ENCODE data around the gene BIK. TPM values are rescaled to one million over a fixed set of nuclear protein-coding genes. Genes with fewer than 3 reads are reported as not detected.

Gene BIK
- polyA plus RNA-seq (ENCODE audit: insufficient read depth in 1 of 5, insufficient read length in 5 of 5, low replicate concordance in 1 of 5) = 1 to 10 TPM in 3 of 5 donors, under 1 TPM in 2; 0.70 to 1.5 (median 1.1) TPM
- long read RNA-seq, donor 1, partial matches to known transcripts = 0 of 1 reads
- long read RNA-seq, donor 1, other reads (novel, unspliced or antisense) = 0 of 1 reads
- long read RNA-seq, donor 2, partial matches to known transcripts = 0 of 1 reads
- long read RNA-seq, donor 2, other reads (novel, unspliced or antisense) = 0 of 1 reads
- long read RNA-seq, donor 3 = 0 reads
- long read RNA-seq, donor 4, partial matches to known transcripts = 0 of 2 reads
- long read RNA-seq, donor 4, other reads (novel, unspliced or antisense) = 0 of 2 reads
- long read RNA-seq, donor 5 = 0 reads
- long read RNA-seq, donor 6, partial matches to known transcripts = 0 of 1 reads
- long read RNA-seq, donor 6, other reads (novel, unspliced or antisense) = 0 of 1 reads
- long read RNA-seq, donor 7, partial matches to known transcripts = 0 of 1 reads
- long read RNA-seq, donor 7, other reads (novel, unspliced or antisense) = 0 of 1 reads
- long read RNA-seq, donor 8 = 0 reads

GRCh38 chr22:43110444-43110926 lies at the start of gene BIK:
Gene BIK (plus strand): TSS chr22:43110750. CDS start chr22:43124023, 13,273 bp downstream.
- DNase-seq = no peak

DNA sequence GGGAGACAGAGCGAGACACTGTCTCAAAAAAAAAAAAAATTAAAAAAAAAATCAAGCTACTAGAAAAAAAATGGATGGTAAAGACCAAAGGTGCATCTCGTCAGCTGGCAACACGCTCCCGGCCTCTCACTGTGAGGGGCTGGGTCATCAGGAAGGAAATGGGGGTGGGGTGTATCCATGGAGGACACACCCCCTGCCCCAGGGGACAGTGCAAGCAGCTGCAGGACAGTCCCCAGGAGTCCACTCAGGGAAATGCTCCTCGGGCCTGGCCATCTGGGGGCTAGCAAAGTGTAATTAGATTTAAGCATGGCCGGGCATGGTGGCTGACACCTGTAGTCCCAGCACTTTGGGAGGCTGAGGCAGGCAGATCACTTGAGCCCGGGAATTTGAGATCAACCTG lies 44.4 kb upstream of the BIK start:
- no peak for DNase-seq

GRCh38 chr22:43066844-43067385 lies 43.6 kb upstream of the BIK start:
- DNase-seq = no peak

GRCh38 chr22:43077121-43077877 lies 33.3 kb upstream of the BIK start:
- no peak for DNase-seq

GRCh38 chr22:43078522-43078921 lies 32.0 kb upstream of the BIK start:
- no peak for DNase-seq

GRCh38 chr22:43079742-43080141 lies 30.8 kb upstream of the BIK start:
- no peak for DNase-seq

- DNase-seq = no peak
Measured at GRCh38 chr22:43080616-43081015, 29.9 kb upstream of the BIK start.

- DNase-seq = no peak
Measured at GRCh38 chr22:43081968-43082367, 28.6 kb upstream of the BIK start.

DNA sequence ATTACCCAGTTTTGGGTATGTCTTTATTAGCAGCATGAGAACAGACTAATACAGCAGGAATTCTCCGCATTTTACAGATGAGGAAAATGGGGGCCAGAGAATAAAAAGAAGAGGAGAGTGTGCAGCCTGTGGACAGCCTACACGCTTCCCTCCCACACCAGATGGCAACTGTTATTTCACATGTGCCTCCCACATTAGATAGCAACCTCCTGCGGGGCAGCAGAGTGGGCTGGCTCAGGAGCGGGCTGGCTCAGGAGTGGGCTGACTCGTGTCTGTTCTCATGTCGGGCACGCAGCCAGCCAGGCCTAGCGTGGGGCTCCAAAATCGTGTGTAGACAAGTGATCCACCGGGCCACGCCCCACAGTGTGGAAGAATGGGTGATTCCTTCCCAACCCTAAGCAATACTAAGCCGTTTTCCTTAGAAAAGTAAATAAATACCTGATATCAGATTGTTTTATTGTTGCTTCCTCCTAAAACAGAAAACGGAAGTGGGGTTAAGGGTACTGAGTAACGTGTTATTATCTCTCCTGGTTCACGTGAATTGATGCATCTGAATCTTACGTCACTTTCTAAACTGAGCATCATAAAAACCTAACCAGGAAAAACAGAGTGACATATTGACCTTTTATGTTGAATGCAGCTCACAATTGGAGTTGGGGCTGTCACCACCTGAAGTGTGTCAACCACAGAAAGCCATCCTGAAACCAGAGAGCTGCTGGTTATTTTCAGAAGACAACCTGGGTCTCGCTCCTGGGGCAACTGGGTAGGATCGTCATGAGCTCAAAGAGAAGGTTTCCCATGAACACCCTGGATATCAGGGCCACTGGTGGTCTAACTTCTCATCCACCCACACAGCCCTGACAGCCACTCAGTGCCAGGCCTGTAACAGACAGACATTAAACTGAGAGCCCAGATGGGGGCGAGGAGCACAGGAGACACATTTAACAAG lies 24.6 kb upstream of the BIK start:
- no peak for DNase-seq

- no peak for DNase-seq
Measured at GRCh38 chr22:43088627-43088983, 21.9 kb upstream of the BIK start.

DNA sequence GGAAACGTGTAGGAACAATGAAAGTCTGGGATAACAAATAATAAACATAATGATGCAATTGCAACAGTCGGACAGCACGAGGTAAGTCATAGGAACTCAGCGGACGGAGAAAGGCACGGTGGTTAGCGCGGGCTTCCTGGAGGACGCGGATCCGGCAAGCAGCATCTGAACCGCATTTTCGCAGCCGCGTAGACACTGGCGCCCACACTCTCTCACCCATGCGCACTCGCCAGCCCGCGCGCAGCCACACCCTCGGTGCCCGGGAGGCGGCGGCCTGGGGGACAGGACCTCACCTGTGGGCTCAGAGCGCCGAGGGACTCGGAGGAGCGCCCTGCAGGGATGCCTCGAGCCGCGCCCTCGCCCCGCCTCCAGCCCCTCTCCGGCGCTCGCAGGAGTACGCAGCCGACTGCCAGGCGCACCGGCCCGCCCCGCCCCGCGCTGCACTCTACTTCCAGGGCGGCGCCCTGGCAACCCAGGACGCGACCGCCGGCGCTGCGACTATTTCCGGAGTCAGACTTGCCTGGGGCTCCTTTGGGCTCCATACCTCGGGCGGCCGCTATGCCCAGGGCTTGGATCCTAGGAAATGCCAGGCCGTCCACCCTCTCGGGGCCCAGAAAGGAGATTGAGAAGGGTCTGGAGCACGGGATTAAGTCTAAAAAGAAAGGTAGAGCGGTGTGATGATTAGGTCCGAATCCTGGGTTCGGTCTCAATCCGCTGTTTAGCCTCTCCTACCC lies 21.4 kb upstream of the BIK start, which contains the start of gene TTLL1:
Gene TTLL1, minus strand, starts transcription at position 408 of the 734 bp plus-strand sequence. CDS start 13,805 bp downstream, outside the sequence.
- peak; percentile 77 to 83 for DNase-seq

GRCh38 chr22:43090130-43090789 lies 20.3 kb upstream of the BIK start:
- no peak for DNase-seq

DNA sequence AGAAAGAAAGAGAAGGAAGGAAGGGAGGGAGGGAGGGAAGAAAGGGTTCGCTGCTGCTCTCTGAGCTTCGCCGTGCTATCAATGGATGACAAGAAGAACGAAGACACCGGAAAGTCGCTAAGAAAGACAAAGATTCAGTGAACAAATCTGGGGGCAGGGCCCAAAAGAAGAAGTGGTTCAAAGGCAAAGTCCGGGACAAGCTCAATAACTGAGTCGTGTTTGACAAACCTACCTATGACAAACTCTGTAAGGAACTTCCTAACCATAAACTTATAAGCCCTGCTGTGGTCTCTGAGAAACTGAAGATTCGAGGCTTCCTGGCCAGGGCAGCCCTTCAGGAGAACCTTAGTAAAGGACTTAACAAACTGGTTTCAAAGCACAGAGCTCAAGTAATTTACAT lies 18.5 kb upstream of the BIK start:
- DNase-seq = no peak

- no peak for DNase-seq
Measured at GRCh38 chr22:43094085-43094484, 16.5 kb upstream of the BIK start.

DNA sequence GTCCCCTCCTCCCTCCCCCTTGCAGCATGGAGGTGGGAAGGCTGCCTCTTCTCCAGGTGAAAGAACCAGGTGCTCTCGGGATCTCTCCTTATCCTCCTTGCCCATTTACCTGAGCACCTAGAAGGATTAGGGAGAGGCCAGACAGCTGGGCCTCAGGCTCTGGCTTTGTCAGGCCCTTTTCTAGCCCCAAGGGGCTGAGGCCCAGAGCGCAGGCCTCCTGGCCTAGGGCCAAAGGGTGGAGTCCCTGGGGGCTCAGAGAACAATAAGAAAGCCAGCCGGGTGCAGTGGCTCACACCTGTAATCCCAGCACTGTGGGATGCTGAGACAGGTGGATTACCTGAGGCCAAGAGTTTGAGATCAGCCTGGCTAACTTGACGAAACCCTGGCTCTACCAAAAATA lies 16.0 kb upstream of the BIK start:
- DNase-seq = no peak

GRCh38 chr22:43096420-43096819 lies 14.1 kb upstream of the BIK start:
- DNase-seq = no peak

DNA sequence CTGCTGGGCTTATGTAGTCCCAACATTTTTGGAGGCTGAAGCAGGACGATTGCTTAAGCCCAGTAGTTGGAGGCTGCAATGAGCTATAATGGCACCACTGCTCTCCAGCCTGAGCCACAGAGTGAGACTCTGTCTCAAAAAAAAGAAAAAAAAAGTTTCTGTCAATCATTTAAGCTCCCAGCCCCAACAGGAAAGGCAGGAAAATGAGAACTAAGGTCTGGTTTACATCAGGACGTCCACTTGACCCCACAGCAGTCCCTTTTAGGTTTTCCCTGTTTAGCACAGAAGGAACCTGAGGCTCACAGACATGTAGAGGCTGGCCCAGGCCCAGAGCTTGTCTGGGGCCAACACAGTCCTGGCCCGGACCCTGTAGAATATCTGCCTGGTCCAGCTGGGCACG lies 12.2 kb upstream of the BIK start:
- no peak for DNase-seq

DNA sequence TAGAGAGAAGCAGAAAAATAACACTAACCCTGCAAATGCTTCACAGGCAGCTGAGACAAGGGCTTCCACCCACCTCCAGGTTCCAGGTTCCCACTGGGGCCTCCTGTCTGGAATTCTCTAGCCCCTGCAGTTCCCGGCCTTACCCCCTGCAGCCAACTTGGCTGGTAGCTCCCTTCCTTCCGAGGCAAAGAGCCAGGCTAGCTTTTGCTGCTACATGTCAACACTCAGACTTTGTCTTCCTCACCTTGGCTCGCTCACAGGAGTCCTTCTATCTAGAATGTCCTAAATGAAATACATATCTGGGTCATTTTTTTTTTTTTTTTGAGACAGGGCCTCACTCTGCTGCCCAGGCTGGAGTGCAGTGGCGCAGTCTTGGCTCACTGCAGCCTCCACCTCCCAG lies 11.5 kb upstream of the BIK start:
- no peak for DNase-seq

- no peak for DNase-seq
Measured at GRCh38 chr22:43100225-43100624, 10.3 kb upstream of the BIK start.

DNA sequence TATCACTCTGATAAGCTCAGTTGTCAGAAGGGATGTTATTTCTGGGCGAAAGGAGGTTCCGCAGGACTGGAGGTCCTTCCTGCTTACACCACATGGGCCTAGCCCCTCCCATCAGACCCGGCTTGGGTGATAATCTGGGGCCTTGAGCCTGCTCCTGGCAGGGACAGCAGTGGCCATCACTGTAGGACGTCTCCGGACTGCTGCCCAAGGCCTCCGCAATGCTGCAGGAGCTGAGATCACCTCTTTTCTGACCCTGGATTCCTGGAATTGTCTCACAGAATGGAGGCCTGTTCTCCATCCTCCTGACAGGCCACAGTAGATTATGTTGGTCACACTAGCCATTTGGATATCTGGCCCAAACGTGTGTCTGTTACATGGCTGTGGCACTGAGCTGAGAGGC lies 9.2 kb upstream of the BIK start:
- DNase-seq = no peak
